Measurements from ENCODE around the gene KCNJ14.

Gene KCNJ14

DNA sequence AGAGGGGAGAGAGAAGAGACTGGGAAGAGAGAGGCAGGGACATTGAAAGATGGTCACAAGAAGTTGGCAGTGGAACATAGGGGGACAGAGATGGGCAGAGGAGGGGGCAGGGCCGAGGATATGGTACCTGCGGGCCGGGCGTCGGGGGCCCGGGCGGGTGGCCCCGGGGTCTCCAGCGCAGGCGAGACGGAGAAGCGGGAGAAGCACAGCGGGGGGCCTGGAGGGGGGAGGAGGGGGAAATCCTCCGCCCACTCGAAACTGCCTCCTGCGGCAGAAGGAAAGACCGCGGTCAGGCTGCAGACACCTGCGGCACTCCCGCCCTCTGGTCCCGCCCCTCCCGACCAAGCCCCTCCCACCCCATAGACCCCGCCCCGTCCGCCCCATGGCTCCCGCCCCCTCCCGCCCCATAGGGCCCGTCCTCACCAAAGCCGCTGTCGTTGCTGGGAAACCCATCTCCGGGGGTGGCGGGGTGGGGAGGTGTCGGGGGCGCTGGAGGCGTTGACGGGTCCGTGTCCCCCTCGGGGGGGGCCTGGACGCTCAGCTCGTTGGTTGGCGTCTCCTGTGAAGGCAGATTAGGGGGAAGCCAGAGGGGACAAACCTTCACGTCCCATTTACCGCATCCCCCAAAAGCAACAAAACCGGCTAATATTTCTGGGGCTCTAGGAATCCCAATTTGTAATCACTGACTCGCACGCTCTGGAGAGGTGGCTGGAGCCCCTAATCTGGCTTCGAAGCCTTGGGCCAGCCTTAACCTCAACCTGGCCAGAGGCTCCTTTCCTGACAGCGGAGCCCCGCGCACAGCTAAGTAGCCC, 35.8 kb downstream of the KCNJ14 start:
- peak; percentile 21 for DNase-seq

GRCh38 chr19:48491793-48492123, 36.4 kb downstream of the KCNJ14 start:
- DNase-seq = no peak

- DNase-seq = peak; percentile 99
Observed at GRCh38 chr19:48492925-48493717, 37.7 kb downstream of the KCNJ14 start.

- DNase-seq = no peak
Observed at GRCh38 chr19:48493718-48494401, 38.5 kb downstream of the KCNJ14 start.

- DNase-seq = no peak
Observed at GRCh38 chr19:48495396-48495795, 40.0 kb downstream of the KCNJ14 start.

- no peak for DNase-seq
Observed at GRCh38 chr19:48496959-48497727, 41.8 kb downstream of the KCNJ14 start.

DNA sequence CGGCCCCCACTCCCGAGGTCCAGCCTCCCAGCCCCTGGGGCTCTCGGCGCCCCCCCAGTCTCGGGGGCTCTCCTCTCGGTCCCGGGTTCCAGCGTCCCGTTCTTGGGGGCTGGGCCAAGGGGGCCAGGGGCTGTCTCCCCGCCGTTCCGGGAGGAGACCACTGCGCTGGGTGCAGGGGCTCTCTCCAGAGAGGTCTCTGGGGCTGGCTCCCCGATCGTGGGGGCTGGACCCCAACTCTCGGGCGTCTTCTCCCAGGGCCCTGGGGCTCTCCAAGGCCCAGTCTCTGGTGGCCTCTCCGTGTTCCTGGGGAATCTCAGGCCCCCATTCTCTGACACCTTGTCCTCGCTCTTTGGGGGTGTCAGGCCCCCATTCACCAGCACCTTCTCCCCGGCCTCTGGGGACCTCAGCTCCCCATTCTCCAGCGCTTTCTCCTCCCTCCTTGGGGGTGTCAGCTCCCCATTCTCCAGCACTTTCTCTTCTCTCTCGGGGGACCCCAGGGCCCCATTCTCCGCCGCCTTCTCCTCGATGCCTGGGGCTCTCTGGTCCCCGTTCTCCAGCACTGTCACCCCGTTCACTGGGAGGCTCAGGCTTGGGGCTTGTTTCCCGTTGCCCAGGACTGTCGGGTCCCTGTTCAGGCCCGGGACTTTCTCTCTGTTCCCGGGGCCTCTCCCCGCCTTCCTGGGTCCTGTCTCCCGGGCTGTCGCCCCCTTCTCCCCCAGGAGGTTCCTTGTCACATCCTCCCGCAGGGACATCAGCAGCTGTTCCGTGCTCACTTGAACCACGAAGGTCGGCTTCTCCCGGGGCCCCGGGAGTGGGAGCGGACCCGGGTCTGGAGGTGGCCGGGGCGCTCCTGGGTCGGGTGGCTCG, 42.6 kb downstream of the KCNJ14 start:
- DNase-seq = no peak

- DNase-seq = no peak
Observed at GRCh38 chr19:48498595-48499311, 43.4 kb downstream of the KCNJ14 start.

GRCh38 chr19:48499316-48500090, 44.1 kb downstream of the KCNJ14 start:
- no peak for DNase-seq

GRCh38 chr19:48500830-48501493, 45.6 kb downstream of the KCNJ14 start:
- DNase-seq = no peak

GRCh38 chr19:48501494-48502349, 46.3 kb downstream of the KCNJ14 start:
- peak; percentile 98 for DNase-seq

- DNase-seq = no peak
Observed at GRCh38 chr19:48502350-48503018, 47.1 kb downstream of the KCNJ14 start.

- peak; percentile 59 for DNase-seq
Observed at GRCh38 chr19:48506138-48506733, 50.9 kb downstream of the KCNJ14 start.

DNA sequence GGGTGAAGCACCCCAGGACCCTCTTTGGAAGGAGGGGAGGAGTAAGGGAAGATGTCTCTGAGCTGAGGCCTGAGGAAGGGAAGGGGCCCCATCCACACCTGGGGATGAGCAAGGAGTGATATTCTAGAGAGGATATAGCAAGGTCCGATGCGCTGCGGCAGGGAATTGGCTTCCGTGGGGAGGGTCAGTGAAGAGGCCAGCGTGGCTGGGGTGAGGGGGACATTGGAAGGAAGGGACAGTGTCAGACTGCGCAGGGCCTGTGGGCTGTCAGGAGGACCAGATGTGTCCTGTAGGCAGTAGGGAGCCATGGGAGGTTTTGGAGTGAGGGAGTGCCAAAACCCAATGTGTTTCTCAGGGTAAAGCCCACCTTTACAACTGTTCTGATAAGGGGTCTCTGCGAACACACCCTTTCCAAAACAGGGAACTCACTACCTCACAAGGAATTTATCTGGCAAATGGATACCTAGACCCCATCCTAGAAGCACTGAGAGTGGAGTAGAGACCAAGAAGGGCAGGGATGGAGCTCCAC, 52.6 kb downstream of the KCNJ14 start:
- DNase-seq = no peak

DNA sequence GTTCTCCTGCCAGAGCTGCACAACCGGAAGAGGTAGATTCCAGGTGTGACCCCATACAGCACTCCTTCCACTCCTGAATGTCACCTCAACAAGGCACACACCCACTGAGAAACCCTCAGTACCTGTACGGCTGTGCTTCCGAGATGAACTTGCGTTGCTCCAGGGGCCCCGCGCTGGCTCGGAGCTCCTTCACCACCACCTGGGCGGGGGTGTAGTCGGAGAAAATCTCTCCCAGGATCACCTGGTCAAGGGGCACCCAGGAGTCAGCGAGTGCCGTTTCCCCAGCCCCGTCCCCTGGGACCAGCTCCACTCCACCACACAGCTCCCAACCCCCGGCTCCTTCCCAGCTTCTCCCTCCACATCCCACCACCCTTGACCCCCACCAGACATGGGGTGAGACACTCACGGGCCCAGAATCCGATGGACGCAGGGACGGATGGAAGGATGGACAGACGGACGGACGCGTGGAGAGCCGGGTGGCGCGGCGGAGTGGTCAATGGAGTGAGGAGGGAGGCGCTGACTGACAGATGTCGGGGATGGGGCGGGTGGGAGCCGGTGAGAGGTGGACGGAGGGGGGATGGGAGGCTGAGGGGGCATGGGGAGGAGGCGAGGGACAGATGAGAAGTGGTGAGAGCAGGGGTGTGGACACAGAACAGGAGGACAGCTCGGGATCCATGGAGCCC, 53.5 kb downstream of the KCNJ14 start:
- DNase-seq = no peak

DNA sequence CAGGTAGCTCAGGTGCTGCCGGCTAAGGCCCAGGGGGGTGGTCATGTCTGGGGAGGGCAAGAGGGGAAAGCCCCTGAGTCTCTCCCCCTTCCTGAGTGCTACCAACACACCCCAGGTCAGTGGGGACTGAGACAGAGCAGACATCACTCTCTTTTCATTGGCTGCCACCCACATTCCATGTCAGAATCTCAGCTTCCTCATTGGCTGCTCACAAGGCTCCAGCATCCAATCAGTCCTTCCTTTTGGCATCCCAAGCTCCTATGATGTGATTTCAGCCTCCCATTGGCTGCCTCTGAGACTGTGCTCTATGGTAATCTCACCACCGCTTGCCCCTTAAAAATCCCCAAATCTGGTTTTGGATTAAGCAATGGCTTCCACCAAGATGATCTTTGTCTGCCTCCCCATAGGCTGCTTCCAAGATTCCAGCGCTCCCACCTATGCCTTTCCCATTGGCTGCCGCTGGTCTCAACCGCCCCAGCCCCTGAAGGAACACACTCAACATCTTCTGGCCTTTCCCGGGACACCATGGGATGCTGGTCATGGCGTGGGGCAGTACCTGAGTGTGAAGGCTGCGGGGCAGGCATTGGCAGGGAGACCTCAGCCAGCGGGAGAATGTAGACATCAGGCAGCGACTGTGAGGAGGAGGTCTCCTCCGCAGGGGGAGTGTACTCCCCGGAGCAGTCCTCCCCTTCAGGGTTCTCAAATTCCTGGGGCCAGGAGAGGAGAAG, 54.3 kb downstream of the KCNJ14 start:
- DNase-seq = no peak
